Measurements from ENCODE around the gene TRABD2B. TPM values are rescaled to one million over a fixed set of nuclear protein-coding genes. Genes with fewer than 3 reads are reported as not detected.

The TRABD2B gene
- total RNA-seq, 1 experiment from 2014 or later: 0.05 TPM

DNA sequence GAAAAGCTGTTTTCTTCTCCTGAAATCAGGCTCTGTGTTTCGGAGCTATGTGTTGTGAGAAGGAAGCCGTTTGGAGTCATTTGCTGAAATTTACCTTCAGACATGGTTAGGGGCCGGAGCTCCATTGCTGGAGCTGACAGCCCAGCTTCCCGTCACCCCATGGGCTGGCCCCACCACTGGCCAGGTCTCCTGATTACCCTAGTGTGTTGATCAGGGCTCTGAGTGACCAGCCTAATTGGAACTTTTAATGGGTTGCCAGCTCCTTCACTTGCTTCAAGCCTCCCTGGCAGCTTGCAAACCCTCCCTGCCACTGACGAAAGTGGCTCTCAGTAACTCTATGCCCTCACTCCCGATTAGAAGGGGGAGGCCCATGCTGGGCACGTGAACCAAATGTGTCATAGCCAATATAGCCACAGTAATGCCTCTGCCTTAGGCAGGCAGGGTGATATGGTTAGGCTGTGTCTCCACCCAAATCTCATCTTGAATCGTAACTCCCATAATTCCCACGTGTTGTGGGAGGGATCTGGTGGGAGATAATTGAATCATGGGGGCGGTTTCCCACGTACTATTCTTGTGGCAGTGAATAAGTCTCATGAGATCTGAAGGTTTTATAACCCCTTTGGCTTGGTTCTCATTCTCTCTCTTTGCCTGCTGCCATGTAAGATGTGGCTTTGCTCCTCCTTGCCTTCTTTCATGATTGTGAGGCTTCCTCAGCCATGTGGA lies 224.1 kb downstream of the TRABD2B start:
- BruUV-seq (replicated peaks): no TSS peak

More for the DNA sequence above, 224.1 kb downstream of the TRABD2B start:
- H3K9ac ChIP-seq (ENCODE audit: low read length): no peak overlapping the region
- no peak overlapping the region for H3K27ac ChIP-seq (ENCODE audit: low read depth, low read length)
- no peak for TF ChIP-seq SRF (IDR thresholded peaks at IDR 0.05; ENCODE audit: low read depth)
- TF ChIP-seq FOSL1 (IDR thresholded peaks at IDR 0.05; ENCODE audit: low read depth): no peak
- TF ChIP-seq, protein P1, sequence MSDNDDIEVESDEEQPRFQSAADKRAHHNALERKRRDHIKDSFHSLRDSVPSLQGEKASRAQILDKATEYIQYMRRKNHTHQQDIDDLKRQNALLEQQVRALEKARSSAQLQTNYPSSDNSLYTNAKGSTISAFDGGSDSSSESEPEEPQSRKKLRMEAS (IDR thresholded peaks at IDR 0.05): no peak
- no peak for TF ChIP-seq POLR2AphosphoS5 (IDR thresholded peaks at IDR 0.05; ENCODE audit: low read depth, low read length)
- no peak for TF ChIP-seq SP1 (IDR thresholded peaks at IDR 0.05; ENCODE audit: low read depth)
- TF ChIP-seq EZH2phosphoT487 (IDR thresholded peaks at IDR 0.05; ENCODE audit: borderline replicate concordance): no peak
- no peak for TF ChIP-seq EGR1 (IDR thresholded peaks at IDR 0.05; ENCODE audit: low read depth)
- no peak for TF ChIP-seq ZNF274 (IDR thresholded peaks at IDR 0.05; ENCODE audit: low read depth, low read length)
- TF ChIP-seq, protein P2, sequence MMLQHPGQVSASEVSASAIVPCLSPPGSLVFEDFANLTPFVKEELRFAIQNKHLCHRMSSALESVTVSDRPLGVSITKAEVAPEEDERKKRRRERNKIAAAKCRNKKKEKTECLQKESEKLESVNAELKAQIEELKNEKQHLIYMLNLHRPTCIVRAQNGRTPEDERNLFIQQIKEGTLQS (IDR thresholded peaks at IDR 0.05): no peak
- TF ChIP-seq, protein P3, sequence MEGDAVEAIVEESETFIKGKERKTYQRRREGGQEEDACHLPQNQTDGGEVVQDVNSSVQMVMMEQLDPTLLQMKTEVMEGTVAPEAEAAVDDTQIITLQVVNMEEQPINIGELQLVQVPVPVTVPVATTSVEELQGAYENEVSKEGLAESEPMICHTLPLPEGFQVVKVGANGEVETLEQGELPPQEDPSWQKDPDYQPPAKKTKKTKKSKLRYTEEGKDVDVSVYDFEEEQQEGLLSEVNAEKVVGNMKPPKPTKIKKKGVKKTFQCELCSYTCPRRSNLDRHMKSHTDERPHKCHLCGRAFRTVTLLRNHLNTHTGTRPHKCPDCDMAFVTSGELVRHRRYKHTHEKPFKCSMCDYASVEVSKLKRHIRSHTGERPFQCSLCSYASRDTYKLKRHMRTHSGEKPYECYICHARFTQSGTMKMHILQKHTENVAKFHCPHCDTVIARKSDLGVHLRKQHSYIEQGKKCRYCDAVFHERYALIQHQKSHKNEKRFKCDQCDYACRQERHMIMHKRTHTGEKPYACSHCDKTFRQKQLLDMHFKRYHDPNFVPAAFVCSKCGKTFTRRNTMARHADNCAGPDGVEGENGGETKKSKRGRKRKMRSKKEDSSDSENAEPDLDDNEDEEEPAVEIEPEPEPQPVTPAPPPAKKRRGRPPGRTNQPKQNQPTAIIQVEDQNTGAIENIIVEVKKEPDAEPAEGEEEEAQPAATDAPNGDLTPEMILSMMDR (IDR thresholded peaks at IDR 0.05 in 2 of 3, conservative IDR thresholded peaks at IDR 0.05 in 1 of 3; ENCODE audit: borderline replicate concordance in 1 of 3, insufficient read depth in 1 of 3, low read depth in 2 of 3, low read length in 2 of 3): no peak
- TF ChIP-seq ZFX (IDR thresholded peaks at IDR 0.05): no peak
- no peak for TF ChIP-seq SIN3A (IDR thresholded peaks at IDR 0.05; ENCODE audit: low read depth)
- no peak for TF ChIP-seq EZH2 (IDR thresholded peaks at IDR 0.05)
- TF ChIP-seq JUND (IDR thresholded peaks at IDR 0.05): no peak
- TF ChIP-seq YY1 (IDR thresholded peaks at IDR 0.05; ENCODE audit: extremely low read depth, insufficient replicate concordance, low read depth, low read length): no peak
- TF ChIP-seq, protein P4, sequence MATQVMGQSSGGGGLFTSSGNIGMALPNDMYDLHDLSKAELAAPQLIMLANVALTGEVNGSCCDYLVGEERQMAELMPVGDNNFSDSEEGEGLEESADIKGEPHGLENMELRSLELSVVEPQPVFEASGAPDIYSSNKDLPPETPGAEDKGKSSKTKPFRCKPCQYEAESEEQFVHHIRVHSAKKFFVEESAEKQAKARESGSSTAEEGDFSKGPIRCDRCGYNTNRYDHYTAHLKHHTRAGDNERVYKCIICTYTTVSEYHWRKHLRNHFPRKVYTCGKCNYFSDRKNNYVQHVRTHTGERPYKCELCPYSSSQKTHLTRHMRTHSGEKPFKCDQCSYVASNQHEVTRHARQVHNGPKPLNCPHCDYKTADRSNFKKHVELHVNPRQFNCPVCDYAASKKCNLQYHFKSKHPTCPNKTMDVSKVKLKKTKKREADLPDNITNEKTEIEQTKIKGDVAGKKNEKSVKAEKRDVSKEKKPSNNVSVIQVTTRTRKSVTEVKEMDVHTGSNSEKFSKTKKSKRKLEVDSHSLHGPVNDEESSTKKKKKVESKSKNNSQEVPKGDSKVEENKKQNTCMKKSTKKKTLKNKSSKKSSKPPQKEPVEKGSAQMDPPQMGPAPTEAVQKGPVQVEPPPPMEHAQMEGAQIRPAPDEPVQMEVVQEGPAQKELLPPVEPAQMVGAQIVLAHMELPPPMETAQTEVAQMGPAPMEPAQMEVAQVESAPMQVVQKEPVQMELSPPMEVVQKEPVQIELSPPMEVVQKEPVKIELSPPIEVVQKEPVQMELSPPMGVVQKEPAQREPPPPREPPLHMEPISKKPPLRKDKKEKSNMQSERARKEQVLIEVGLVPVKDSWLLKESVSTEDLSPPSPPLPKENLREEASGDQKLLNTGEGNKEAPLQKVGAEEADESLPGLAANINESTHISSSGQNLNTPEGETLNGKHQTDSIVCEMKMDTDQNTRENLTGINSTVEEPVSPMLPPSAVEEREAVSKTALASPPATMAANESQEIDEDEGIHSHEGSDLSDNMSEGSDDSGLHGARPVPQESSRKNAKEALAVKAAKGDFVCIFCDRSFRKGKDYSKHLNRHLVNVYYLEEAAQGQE (IDR thresholded peaks at IDR 0.05; ENCODE audit: low read depth): no peak
- no peak for TF ChIP-seq TCF7L2 (IDR thresholded peaks at IDR 0.05; ENCODE audit: borderline replicate concordance, extremely low read depth, insufficient read depth, insufficient read length)
- no peak for TF ChIP-seq CEBPB (IDR thresholded peaks at IDR 0.05; ENCODE audit: low read depth)
- no peak for TF ChIP-seq RAD21 (IDR thresholded peaks at IDR 0.05; ENCODE audit: low read depth)
- no peak for TF ChIP-seq ELF1 (IDR thresholded peaks at IDR 0.05; ENCODE audit: borderline replicate concordance, low read depth)
- no peak overlapping the region for H3K4me2 ChIP-seq (ENCODE audit: low read length)
- ChIA-PET CTCF (no interaction called here), RAD21 (ENCODE audit: low non-redundant PET in 1 of 2, low total read pairs in 2 of 2, uncharacterized antibody in 2 of 2, unreplicated experiment in 2 of 2) (interaction anchor here in 1 of 2 experiments (0.6 kb wide), 1 partner anchor 35 kb away, joined by 3 read pairs; no protein-coding TSS in a partner anchor), POLR2A (no interaction called here)
- no peak overlapping the region for H3K4me3 ChIP-seq (replicated peaks in 1 of 2; ENCODE audit: low read depth in 1 of 2, low read length in 2 of 2)
- H3K9me3 ChIP-seq (ENCODE audit: control insufficient read depth in 1 of 2, insufficient read depth in 1 of 2, low read depth in 1 of 2, low read length in 2 of 2): no peaks in the 10 kb centered on the region
- no peaks in the 10 kb centered on the region for H3K4me1 ChIP-seq (ENCODE audit: control insufficient read depth in 1 of 2, insufficient read depth in 2 of 2, low read length in 2 of 2)
- ATAC-seq: no peak
- no peaks in the 10 kb centered on the region for H3K27me3 ChIP-seq (ENCODE audit: insufficient read depth, low read length)
- no peaks in the 10 kb centered on the region for H3K79me2 ChIP-seq (ENCODE audit: insufficient read depth, low read length)
- H4K20me1 ChIP-seq (ENCODE audit: insufficient read depth): no peaks in the 10 kb centered on the region
- intact Hi-C loops (cut with micrococcal nuclease): no loop called here
- H3K9me2 ChIP-seq (ENCODE audit: insufficient read depth): no peaks in the 10 kb centered on the region
- no peaks in the 10 kb centered on the region for H3K36me3 ChIP-seq (ENCODE audit: control insufficient read depth in 1 of 2, insufficient read depth in 2 of 2, low read length in 2 of 2)
- no peak for DNase-seq (ENCODE audit: low read depth, low spot score)
- no peak overlapping the region for H2AFZ ChIP-seq (ENCODE audit: low read depth, low read length, poor library complexity, severe bottlenecking)

Data from HCT116 (cell line).